ENCODE results near the gene C18orf32.

DNA sequence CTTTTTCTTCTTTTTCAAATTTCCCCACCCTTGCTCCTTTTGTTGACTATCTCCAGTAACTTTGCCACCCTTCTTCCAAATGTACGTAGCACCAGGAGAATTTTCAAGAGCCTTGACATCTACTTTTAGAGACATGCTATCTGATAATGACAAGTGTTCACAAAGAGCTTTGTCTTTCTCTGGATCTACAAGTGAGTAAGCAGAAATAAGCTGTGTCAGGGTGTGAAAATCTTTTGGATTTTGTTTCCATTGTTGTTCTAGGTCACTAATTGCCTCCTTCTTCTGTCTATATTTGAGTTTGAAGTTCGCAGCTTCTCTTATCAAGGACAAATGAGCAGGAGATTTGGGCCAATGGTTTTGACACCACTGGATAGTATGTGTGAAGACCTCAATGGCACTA, 8.4 kb upstream of the C18orf32 start:
- TF ChIP-seq MXI1 (IDR thresholded peaks at IDR 0.05; ENCODE audit: borderline replicate concordance, low read depth, low read length): no peak
- TF ChIP-seq CTCF (CRISPR knock-in tag; IDR thresholded peaks at IDR 0.05): no peak
- no peak for TF ChIP-seq TCF7L2 (IDR thresholded peaks at IDR 0.05; ENCODE audit: low read depth, low read length)

All from HepG2 (cell line).